ENCODE measurements around the gene SAE1.
"Not testable (repeated sequence)": the region's sequence is repeated elsewhere in the genome, so short reads cannot be mapped to it uniquely, and the experiment has no call there.

The SAE1 gene

DNA sequence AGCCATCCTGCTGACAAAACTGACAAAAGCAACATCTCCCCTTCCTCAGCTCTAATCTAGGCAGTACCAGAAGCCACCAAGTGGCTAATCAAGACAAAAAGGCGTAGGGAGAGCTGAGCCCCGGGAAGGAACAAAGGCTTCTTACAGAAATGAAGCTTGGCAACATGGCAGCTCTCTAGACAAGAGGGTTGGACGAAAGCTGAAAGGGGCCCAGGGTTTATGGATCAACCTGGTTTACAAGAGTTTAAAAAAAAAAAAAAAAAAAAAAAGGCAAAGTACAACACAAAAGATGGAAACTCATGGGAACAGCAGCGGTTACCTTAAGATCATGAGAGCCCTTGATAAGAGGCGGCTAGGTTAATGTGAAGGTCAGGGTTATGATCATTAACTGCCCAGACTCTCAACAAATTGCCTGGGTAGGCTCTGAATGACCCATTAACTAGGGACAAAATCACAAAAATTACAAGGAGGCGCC, 31.0 kb upstream of the SAE1 start:
- Mint-ChIP-seq H3K9me3 (ENCODE audit: low read depth) (no peaks in the 10 kb centered on the region), H3K4me1 (ENCODE audit: low read depth) (peaks cover 63% of the 10 kb centered on the region), H3K4me3 (no peak overlapping the region), H3K27me3 (no peaks in the 10 kb centered on the region), H3K27ac (no peak overlapping the region), H3K36me3 (no peaks in the 10 kb centered on the region)

DNA sequence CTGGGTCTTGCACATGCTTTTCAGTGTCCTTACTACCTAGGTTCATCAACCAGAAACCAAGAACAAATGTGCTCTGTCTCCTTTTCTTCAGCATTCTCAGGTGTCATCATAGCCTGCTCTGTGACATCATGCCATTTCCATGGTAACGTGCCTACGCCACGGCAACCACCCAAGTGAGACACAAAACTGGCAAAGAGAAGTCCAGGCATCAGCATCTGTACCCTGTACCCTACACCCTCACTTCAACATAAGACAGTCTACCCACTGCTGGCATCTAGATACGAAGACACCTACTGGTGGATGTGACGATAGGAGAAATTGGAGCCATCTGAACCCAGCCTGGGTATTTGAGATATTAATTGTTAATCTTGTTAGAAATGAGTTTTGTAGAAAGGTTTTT, 30.3 kb upstream of the SAE1 start:
- Mint-ChIP-seq H3K27me3 (no peaks in the 10 kb centered on the region), H3K4me3 (no peak overlapping the region), H3K4me1 (ENCODE audit: low read depth) (peaks cover 60% of the 10 kb centered on the region), H3K27ac (peak overlapping the region; percentile 11), H3K9me3 (ENCODE audit: low read depth) (no peaks in the 10 kb centered on the region), H3K36me3 (no peaks in the 10 kb centered on the region)

DNA sequence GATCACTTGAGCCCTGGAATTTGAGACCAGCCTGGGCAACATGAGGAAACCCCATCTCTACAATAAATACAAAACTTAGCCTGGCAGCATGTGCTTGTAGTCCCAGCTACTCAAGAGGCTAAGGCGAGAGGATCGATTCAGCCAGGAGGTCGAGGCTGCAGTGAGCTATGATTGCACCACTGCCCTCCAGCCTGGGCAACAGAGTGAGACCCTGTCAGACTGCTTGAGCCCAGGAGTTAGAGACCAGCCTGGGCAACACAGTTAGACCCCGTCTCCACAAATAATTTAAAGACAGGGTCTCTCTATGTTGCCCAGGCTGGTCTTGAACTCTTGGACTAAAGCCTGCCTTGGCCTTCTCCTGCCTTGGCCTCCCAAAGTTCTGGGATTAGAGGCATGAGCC, 29.5 kb upstream of the SAE1 start:
- not testable (repeated sequence) for H3K9me3 Mint-ChIP-seq (ENCODE audit: low read depth); H3K27ac Mint-ChIP-seq; H3K4me3 Mint-ChIP-seq; H3K36me3 Mint-ChIP-seq; H3K27me3 Mint-ChIP-seq
- peaks cover 61% of the 10 kb centered on the region for H3K4me1 Mint-ChIP-seq (ENCODE audit: low read depth)

DNA sequence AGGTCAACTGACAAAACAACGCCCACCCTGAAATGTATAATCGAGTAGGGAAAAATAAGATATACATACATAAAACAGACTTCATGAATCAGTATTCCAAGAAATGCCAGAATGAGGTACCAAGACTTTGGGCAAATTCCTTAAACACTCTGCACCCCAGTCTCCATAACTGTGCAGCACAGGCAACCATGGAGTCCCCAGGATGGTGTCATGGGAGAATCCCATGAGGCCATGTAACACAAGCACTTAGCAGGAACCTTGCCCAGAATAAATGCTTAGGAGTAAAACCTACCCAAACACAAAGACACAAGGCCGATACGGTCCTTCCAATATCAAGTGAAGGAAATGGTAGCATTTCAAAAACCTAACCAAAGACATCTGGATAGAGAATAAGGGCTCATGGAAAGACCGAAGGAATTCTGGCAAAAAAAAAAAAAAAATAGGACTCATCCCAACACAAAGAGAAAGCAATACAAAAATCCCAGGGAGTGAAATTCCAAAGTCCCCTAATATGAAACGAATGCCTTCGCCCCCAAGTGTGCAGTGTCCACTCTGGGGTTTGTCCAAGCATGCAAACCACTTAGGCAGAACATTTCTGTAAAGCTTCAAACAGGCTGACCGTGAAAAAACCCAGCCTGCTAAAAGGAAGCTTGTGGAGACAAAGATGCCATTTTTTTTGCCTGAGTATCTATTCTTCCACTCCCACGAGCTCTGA, 28.1 kb upstream of the SAE1 start:
- Mint-ChIP-seq H3K4me3 (no peak overlapping the region), H3K27me3 (no peaks in the 10 kb centered on the region), H3K4me1 (ENCODE audit: low read depth) (peaks cover 62% of the 10 kb centered on the region), H3K36me3 (peaks cover 10% of the 10 kb centered on the region), H3K27ac (peak overlapping the region; percentile 28), H3K9me3 (ENCODE audit: low read depth) (no peaks in the 10 kb centered on the region)

DNA sequence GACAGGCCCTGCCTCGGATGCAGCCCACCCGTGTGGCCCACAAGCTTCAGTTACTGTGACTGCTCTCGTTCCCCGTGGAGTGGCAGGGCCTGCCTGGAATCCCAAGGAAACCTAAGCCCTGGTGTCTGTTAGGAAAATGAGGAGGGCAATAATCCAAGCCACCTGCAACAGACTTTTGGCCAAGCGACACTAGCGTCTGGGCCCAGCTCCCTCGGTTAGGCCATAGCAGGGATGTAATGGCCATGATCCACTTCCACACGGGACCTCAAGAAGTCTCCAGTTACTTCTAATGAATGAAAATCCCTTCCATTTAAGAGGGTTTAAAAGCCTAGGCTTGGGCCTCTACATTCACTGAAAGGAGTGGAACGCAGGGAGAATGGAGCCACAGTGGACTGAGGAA, 26.0 kb upstream of the SAE1 start:
- H3K4me3 Mint-ChIP-seq: no peak overlapping the region
- no peaks in the 10 kb centered on the region for H3K9me3 Mint-ChIP-seq (ENCODE audit: low read depth)
- peaks cover 16% of the 10 kb centered on the region for H3K36me3 Mint-ChIP-seq
- peak overlapping the region; percentile 28 for H3K27ac Mint-ChIP-seq
- H3K4me1 Mint-ChIP-seq (ENCODE audit: low read depth): peaks cover 71% of the 10 kb centered on the region
- H3K27me3 Mint-ChIP-seq: no peaks in the 10 kb centered on the region

DNA sequence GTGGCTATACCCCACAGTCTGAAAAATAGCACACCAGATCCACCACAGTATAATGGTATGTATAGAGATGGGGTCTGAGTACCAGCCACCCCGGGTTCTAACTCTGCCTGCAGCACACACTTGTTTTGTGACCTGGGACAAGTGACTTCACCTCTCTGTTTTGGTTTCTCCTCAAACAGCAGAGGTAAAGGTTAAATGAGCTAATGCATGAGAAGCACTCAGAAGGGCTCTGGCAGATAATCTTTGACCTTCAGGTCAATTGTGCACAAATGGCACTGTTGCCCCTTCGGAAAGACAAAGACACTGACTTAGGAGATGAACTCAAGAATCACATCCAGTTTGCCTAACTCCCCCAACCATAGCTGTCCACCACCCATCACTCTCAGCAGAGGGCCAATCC, 24.8 kb upstream of the SAE1 start:
- Mint-ChIP-seq H3K36me3 (peaks cover 24% of the 10 kb centered on the region), H3K27me3 (no peaks in the 10 kb centered on the region), H3K4me3 (peak overlapping the region; percentile 38), H3K4me1 (ENCODE audit: low read depth) (peaks cover 68% of the 10 kb centered on the region), H3K27ac (peak overlapping the region; percentile 100), H3K9me3 (ENCODE audit: low read depth) (no peaks in the 10 kb centered on the region)

DNA sequence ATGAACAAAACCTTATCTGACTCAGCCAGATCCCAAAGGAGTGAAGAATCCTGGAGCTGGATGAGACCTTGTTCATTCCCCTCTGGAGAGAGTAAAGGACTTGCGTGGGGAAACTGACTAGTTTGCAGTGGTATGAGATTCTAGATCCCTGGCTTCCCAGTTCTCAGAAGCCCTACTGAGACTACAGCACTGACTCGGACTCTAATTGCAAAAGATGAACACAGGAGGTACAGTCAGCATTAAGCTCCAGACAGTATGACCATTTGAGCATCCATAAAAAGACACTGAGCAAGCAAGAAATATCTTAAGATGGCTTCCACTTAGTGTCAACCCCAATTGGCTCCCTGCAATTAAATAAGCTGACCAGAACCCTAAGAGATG, 23.8 kb upstream of the SAE1 start:
- Mint-ChIP-seq H3K9me3 (ENCODE audit: low read depth) (no peaks in the 10 kb centered on the region), H3K27ac (peak overlapping the region; percentile 100), H3K4me3 (peak overlapping the region; percentile 97), H3K27me3 (no peaks in the 10 kb centered on the region), H3K4me1 (ENCODE audit: low read depth) (peaks cover 68% of the 10 kb centered on the region), H3K36me3 (peaks cover 24% of the 10 kb centered on the region)

DNA sequence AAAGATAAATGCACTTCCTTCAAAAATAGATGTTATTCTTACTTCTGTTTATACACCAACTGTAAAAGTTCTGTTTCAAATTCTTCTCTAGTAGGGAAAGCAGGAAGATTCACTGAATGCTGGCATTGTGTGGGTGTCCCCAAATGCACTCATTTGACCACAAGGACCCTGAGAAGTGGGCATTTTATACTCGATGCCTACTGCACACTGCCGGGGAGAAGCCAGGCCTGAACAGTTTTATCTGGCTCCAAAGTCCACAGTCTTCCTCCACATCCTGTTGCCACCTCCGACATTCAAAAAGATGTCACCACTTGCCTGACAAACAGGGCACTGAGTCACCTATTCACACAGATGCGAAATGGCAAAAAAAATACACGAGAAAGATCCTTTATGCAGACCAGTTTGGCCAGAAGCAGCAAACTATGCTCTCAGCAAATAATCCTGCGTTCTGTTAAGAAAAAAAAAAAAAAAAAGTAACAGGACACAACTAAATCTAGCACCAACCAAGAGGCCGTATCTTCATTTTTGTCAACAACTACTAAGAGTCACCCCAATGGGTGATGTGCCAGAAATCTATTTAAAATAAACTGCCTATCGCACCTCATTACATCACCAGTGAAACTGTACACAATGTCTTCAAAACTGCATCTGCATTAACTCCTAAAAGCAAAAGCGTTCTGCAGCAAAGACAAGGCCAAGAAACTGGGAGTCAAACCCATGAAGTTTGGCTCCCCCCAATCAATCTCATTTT, 23.3 kb upstream of the SAE1 start:
- Mint-ChIP-seq H3K4me1 (ENCODE audit: low read depth) (peaks cover 64% of the 10 kb centered on the region), H3K27me3 (no peaks in the 10 kb centered on the region), H3K4me3 (peak overlapping the region; percentile 97), H3K27ac (peak overlapping the region; percentile 100), H3K36me3 (peaks cover 24% of the 10 kb centered on the region), H3K9me3 (ENCODE audit: low read depth) (no peaks in the 10 kb centered on the region)

DNA sequence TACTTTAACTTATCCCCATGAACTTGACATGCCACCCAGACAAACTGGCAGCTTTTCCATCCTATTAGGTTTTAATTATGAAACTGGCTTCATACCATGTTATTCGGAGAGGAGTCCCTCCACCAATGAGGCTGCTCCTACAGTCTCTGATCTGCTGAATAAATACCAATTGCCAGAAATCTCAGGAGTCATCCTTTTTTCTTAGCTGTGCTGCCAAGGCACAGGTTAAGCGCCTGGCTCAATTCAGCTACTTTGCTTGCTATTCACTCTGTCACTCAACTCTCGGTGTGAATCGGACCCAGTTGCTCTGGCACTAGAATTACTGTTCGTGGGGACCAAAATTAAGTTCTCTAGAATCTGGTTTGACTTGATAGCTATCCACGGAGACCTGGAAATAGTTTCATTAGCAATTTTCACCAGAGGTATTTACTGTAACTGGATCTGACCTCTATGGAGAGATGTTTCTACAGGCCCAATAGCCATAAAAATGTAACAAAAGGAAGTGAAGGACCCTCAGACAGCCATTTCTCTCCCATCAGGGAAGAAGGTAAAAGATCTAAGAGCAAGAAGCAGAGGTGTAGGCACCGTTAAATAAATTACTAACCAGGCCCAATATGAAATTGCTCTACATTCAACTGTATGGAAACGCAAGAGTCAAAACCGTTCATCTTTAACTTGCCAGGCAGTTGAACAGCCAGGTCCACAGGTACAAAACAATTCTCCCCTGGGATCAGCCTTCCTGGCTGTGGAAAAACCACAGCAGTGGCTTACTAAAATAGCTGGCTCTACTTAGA, 22.5 kb upstream of the SAE1 start:
- H3K4me3 Mint-ChIP-seq: peak overlapping the region; percentile 97

DNA sequence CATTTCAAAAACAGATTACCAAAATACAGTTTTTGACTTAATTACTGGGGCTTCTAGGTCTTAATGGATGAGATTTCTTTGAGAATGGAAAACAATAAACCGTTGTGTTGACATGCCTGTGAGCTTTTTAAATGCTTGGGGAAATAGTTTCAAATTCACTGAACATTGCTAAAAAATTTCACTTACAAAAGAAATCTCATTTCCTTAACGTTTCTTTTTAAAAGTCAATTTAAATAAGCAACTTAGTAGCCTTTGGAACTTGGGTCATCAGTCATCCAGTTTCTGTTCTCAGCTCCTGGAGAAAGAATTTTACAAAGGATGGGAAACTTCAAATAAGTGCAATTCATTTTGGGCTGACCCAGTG, 21.5 kb upstream of the SAE1 start:
- Mint-ChIP-seq H3K4me1 (ENCODE audit: low read depth) (peaks cover 61% of the 10 kb centered on the region), H3K9me3 (ENCODE audit: low read depth) (no peaks in the 10 kb centered on the region), H3K4me3 (peak overlapping the region; percentile 97), H3K27me3 (no peaks in the 10 kb centered on the region), H3K36me3 (peaks cover 24% of the 10 kb centered on the region), H3K27ac (peak overlapping the region; percentile 100)

More for the DNA sequence above, 22.5 kb upstream of the SAE1 start:
- Mint-ChIP-seq H3K9me3 (ENCODE audit: low read depth) (no peaks in the 10 kb centered on the region), H3K27me3 (no peaks in the 10 kb centered on the region), H3K4me1 (ENCODE audit: low read depth) (peaks cover 57% of the 10 kb centered on the region), H3K27ac (peak overlapping the region; percentile 100), H3K36me3 (peaks cover 24% of the 10 kb centered on the region)

DNA sequence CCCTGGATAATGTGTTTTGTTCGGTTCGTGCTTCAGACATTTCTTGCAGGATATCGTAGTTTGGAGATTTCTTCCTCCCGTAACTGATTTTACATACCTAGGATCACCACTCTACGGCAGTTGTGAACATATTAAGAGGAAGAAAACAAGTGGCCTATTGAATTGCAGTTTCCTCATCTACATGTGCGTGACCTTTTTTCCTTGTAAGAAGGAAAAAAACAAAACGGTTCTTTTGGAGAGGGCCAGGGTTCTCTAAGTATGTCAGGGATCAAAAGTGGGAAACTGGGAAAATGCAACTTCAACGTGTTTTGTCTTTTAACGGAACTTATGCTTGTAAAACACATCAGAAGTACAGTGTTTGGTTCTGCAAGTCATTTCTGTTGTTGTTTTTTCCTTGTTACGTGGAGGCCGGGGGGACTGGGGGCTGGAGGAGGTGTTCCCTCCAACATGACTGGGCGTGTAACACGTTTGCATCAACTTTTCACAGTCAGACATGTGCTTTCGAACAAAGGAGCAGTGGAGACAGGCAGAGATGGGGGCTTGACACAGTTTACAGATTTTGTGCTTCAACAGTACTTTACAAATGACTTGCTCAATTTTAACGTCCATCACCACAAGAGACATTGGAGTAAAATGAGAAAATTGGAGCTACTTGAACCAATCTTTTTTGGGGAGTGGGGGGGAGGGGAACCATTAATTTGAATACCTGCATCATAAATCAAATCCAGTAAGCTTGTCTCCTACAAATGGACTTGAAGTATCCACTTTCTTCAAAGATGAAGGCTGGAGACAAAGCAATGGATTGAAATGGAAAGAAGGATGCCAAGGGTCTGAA, 20.9 kb upstream of the SAE1 start:
- Mint-ChIP-seq H3K27me3 (no peaks in the 10 kb centered on the region), H3K4me1 (ENCODE audit: low read depth) (peaks cover 59% of the 10 kb centered on the region), H3K36me3 (peaks cover 24% of the 10 kb centered on the region), H3K27ac (peak overlapping the region; percentile 100), H3K4me3 (peak overlapping the region; percentile 97), H3K9me3 (ENCODE audit: low read depth) (no peaks in the 10 kb centered on the region)

DNA sequence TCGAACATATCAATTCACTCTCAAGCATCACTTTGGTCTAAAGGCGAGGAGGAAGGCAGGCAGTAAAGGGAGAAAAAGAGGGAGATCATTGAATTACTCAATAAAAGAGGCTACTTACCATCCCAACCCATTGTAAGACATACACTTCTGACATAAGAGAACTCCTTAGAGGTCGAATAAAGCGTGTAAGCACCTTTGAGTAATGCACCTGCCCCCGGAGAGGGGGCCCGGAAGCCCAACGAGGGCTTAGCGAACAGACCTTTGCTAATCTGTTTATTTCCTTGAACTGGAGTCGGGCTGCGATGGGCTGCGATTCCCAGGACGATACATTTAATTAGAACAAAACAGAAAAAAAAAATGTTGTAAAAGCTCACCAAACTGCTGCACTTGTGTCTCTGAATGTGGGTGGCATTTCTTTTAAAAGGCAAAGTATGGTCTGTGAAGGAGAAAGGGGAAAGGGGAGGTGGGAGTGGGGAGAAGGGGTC, 20.1 kb upstream of the SAE1 start:
- Mint-ChIP-seq H3K36me3 (peaks cover 24% of the 10 kb centered on the region), H3K9me3 (ENCODE audit: low read depth) (no peaks in the 10 kb centered on the region), H3K4me3 (peak overlapping the region; percentile 97), H3K27me3 (no peaks in the 10 kb centered on the region), H3K4me1 (ENCODE audit: low read depth) (peaks cover 54% of the 10 kb centered on the region), H3K27ac (peak overlapping the region; percentile 100)

DNA sequence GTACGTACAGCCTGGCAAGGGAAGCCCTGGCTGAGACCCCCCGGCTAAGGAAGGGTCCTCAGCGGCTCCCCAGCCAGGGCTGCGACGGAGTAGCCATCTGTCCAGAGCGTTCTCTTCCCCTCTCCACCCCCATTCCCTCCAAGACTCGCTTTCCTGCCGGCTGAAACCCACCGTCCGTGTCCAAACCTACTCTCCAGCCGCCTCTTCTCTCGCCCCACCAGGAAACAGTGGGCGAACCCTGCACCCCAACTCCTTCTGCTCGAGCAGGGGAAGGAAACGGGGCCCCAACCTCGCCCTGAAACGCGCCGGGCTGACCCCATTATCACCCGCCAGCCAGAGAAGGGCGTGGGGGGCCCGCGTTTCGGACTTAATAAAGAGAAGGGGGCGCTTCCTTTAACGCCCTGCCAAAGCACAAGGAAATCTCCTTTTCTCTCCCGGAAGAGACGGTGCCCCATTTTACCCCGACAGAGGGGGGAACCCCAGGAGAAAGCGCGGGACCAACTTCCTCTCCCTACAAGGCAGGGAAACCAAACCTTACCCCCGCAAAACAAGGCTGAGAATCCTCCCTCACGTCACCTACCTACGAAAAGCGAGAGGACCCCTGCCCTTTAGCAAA, 19.5 kb upstream of the SAE1 start:
- peak overlapping the region; percentile 100 for H3K27ac Mint-ChIP-seq
- H3K4me1 Mint-ChIP-seq (ENCODE audit: low read depth): peaks cover 48% of the 10 kb centered on the region
- no peaks in the 10 kb centered on the region for H3K27me3 Mint-ChIP-seq
- no peaks in the 10 kb centered on the region for H3K9me3 Mint-ChIP-seq (ENCODE audit: low read depth)
- H3K4me3 Mint-ChIP-seq: peak overlapping the region; percentile 97
- peaks cover 18% of the 10 kb centered on the region for H3K36me3 Mint-ChIP-seq

DNA sequence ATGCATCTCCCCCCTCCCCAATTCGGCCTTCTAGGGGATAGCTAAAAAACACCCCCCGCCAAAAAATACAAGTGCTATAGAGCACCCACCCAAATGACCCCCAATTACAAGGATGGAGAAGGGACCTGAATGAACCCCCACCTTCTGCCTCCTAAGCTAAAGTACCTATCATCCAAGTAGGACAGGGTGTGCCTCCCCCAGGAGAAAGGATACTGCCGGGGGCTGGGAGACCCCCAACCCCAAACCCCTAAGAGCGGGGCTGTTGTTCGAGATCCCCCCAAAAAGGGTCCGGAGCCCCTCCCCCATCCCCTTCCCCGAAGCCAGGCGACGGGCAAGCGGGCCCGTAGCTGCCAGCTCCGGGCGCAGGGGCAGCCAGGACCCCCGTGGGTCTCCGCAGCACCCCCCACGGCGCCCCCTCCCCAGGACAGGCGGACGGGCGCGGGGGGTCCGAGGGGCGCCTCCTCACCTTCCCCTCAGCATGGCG, 18.9 kb upstream of the SAE1 start:
- Mint-ChIP-seq H3K4me3 (peak overlapping the region; percentile 97), H3K9me3 (ENCODE audit: low read depth) (no peaks in the 10 kb centered on the region), H3K4me1 (ENCODE audit: low read depth) (peaks cover 45% of the 10 kb centered on the region), H3K36me3 (peaks cover 18% of the 10 kb centered on the region), H3K27ac (peak overlapping the region; percentile 100), H3K27me3 (no peaks in the 10 kb centered on the region)

Measured in activated naive CD8-positive, alpha-beta T cell (primary cell).